HCT116 (cell line): ENCODE data around the gene GPLD1. TPM values are rescaled to one million over a fixed set of nuclear protein-coding genes. Genes with fewer than 3 reads are reported as not detected.

Experiments
- ATAC-seq: fragments of 200-7000 bp; cut with Tn5 transposase; 2 replicates; pipeline ENCODE4 v1.9.1; 2020; ENCODE audit warnings: mild to moderate bottlenecking, moderate library complexity
- BruUV-seq: library from RNA; stranded (reverse); fragments of 400-500 nt; replicated peaks from 2 replicates; lab custom pipeline; 2021; lab: Mats Ljungman, UMichigan
- CTCF ChIA-PET: fragments of 300-600 bp; sonication (Branson Sonifier 250); formaldehyde crosslinking; loops from one replicate; lab custom pipeline; 2021; ENCODE audit warnings: antibody characterized with exemption; lab: Charles Lee
- POLR2A ChIA-PET: fragments of 300-600, 350-600 bp; sonication (Branson Sonifier 250); formaldehyde crosslinking; loops from one replicate; lab custom pipeline; 2021; ENCODE audit warnings: antibody characterized with exemption; lab: Charles Lee
- RAD21 ChIA-PET, 2 experiments: fragments of 300-600 bp; sonication (Branson Sonifier 250); formaldehyde crosslinking; loops; one replicate each; lab custom pipeline; 2023; ENCODE audit warnings: low total read pairs in 2 of 2; ENCODE audit not compliant: uncharacterized antibody in 2 of 2, unreplicated experiment in 2 of 2, low non-redundant PET in 1 of 2; lab: Charles Lee
- DNase-seq: peaks from one replicate; pipeline ENCODE4 v3.0.0-alpha.2; 2010; ENCODE audit warnings: low read depth, low spot score
- H2AFZ ChIP-seq: fragments of 200-600 bp; shearing (Covaris generic), sonication (generic); 2 replicates; pipeline ENCODE4 v1.6.1; 2017; ENCODE audit warnings: low read depth, mixed run types, mixed read lengths, antibody characterized with exemption, low read length; ENCODE audit not compliant: poor library complexity, severe bottlenecking
- H3K27ac ChIP-seq: 2 replicates; pipeline ENCODE4 v1.5.1; 2012; ENCODE audit warnings: low read depth, low read length
- H3K27me3 ChIP-seq: fragments of 200-600 bp; sonication (generic); 2 replicates; pipeline ENCODE4 v1.6.1; 2016; ENCODE audit warnings: mixed run types, low read length, mixed read lengths; ENCODE audit not compliant: insufficient read depth
- H3K36me3 ChIP-seq, 2 experiments: fragments of 200-500 bp in 1 of 2; fragments of 200-600 bp in 1 of 2; sonication (Bioruptor generic) in 1 of 2; sonication (generic) in 1 of 2; 2 replicates each; pipeline versions ENCODE4 v1.5.1 to v1.6.1; 2014 to 2016; ENCODE audit warnings: low read length in 2 of 2, inconsistent platforms in 1 of 2, mixed read lengths in 1 of 2, mixed run types in 1 of 2; ENCODE audit not compliant: insufficient read depth in 2 of 2, control insufficient read depth in 1 of 2
- H3K4me1 ChIP-seq, 2 experiments: fragments of 200-600 bp in 1 of 2; sonication (generic) in 1 of 2; 2 replicates each; pipeline versions ENCODE4 v1.5.1 to v1.6.1; 2012 to 2017; ENCODE audit warnings: low read length in 2 of 2, inconsistent platforms in 1 of 2, mild to moderate bottlenecking in 1 of 2, mixed read lengths in 1 of 2, mixed run types in 1 of 2, moderate library complexity in 1 of 2; ENCODE audit not compliant: insufficient read depth in 2 of 2, control insufficient read depth in 1 of 2
- H3K4me2 ChIP-seq: fragments of 200-600 bp; sonication (generic); 2 replicates; pipeline ENCODE4 v1.6.1; 2017; ENCODE audit warnings: mixed run types, low read length, mixed read lengths
- H3K4me3 ChIP-seq, 2 experiments: fragments of 200-600 bp in 1 of 2; sonication (generic) in 1 of 2; replicated peaks in 1 of 2; 2 replicates each; pipeline ENCODE4 v1.5.1; 2011 to 2016; ENCODE audit warnings: low read length in 2 of 2, control low read depth in 1 of 2, low read depth in 1 of 2, mild to moderate bottlenecking in 1 of 2, mixed read lengths in 1 of 2, mixed run types in 1 of 2
- H3K79me2 ChIP-seq: fragments of 200-600 bp; sonication (generic); 2 replicates; pipeline ENCODE4 v1.6.1; 2017; ENCODE audit warnings: mild to moderate bottlenecking, mixed run types, low read length, moderate library complexity, mixed read lengths; ENCODE audit not compliant: insufficient read depth
- H3K9ac ChIP-seq: fragments of 200-600 bp; sonication (generic); 2 replicates; pipeline ENCODE4 v1.6.1; 2016; ENCODE audit warnings: low read length, mixed read lengths
- H3K9me2 ChIP-seq: fragments of 200-600 bp; sonication (generic), shearing (Covaris generic); 2 replicates; pipeline ENCODE4 v1.6.1; 2017; ENCODE audit warnings: mixed run types, mild to moderate bottlenecking, moderate library complexity; ENCODE audit not compliant: insufficient read depth
- H3K9me3 ChIP-seq, 2 experiments: fragments of 200-500 bp in 1 of 2; fragments of 200-600 bp in 1 of 2; sonication (Bioruptor generic) in 1 of 2; sonication (generic) in 1 of 2; 2 replicates each; pipeline ENCODE4 v1.6.1; 2014 to 2017; ENCODE audit warnings: low read length in 2 of 2, mixed read lengths in 2 of 2, inconsistent platforms in 1 of 2, low read depth in 1 of 2, mild to moderate bottlenecking in 1 of 2, mixed run types in 1 of 2, moderate library complexity in 1 of 2; ENCODE audit not compliant: control insufficient read depth in 1 of 2, insufficient read depth in 1 of 2
- H4K20me1 ChIP-seq: fragments of 200-600 bp; sonication (generic), shearing (Covaris generic); 2 replicates; pipeline ENCODE4 v1.6.1; 2017; ENCODE audit warnings: mixed run types, mild to moderate bottlenecking, moderate library complexity; ENCODE audit not compliant: insufficient read depth
- CBX3 ChIP-seq: IDR thresholded peaks from 2 replicates; pipeline ENCODE4 v1.6.1; 2012; ENCODE audit warnings: low read depth
- EZH2 ChIP-seq: fragments of 200-600 bp; sonication (generic); IDR thresholded peaks from 2 replicates; pipeline ENCODE4 v1.6.1; 2017; ENCODE audit warnings: antibody characterized with exemption, mixed run types
- EZH2phosphoT487 ChIP-seq: fragments of 200-600 bp; IDR thresholded peaks from 2 replicates; pipeline ENCODE4 v1.6.1; 2018; ENCODE audit warnings: antibody characterized with exemption, borderline replicate concordance
- FOSL1 ChIP-seq: IDR thresholded peaks from 2 replicates; pipeline ENCODE4 v1.6.1; 2012; ENCODE audit warnings: low read depth
- JUND ChIP-seq: IDR thresholded peaks from 2 replicates; pipeline ENCODE4 v1.6.1; 2012
- POLR2A ChIP-seq: IDR thresholded peaks from 2 replicates; pipeline ENCODE4 v1.7.0; 2011; ENCODE audit warnings: borderline replicate concordance; ENCODE audit not compliant: insufficient read depth, insufficient read length; ENCODE audit errors: extremely low read depth
- POLR2AphosphoS5 ChIP-seq: IDR thresholded peaks from 2 replicates; pipeline ENCODE4 v1.6.1; 2011; ENCODE audit warnings: mild to moderate bottlenecking, low read depth, low read length, moderate library complexity
- REST ChIP-seq: IDR thresholded peaks from 2 replicates; pipeline ENCODE4 v1.6.1; 2012; ENCODE audit warnings: low read depth
- SIN3A ChIP-seq: IDR thresholded peaks from 2 replicates; pipeline ENCODE4 v1.6.1; 2012; ENCODE audit warnings: low read depth
- SP1 ChIP-seq: IDR thresholded peaks from 2 replicates; pipeline ENCODE4 v1.6.1; 2012; ENCODE audit warnings: low read depth
- SRF ChIP-seq: IDR thresholded peaks from 2 replicates; pipeline ENCODE4 v1.6.1; 2012; ENCODE audit warnings: low read depth
- TCF7L2 ChIP-seq: IDR thresholded peaks from 2 replicates; pipeline ENCODE4 v1.7.0; 2011; ENCODE audit warnings: borderline replicate concordance, inconsistent platforms; ENCODE audit not compliant: insufficient read depth, insufficient read length; ENCODE audit errors: extremely low read depth
- ZFX ChIP-seq: fragments of 450-650 bp; IDR thresholded peaks from 2 replicates; pipeline ENCODE4 v1.6.1; 2017
- ZNF274 ChIP-seq: fragments of 200-500 bp; sonication (Bioruptor generic); IDR thresholded peaks from 2 replicates; pipeline ENCODE4 v1.6.1; 2014; ENCODE audit warnings: mild to moderate bottlenecking, low read depth, low read length, inconsistent platforms
- intact Hi-C: fragments of 100-400 bp; cut with micrococcal nuclease; formaldehyde crosslinking; loops from 2 replicates; pipeline ENCODE4 v1.10.0; 2022
- total RNA-seq: library from RNA; stranded (reverse); gene quantifications from one replicate; pipeline ENCODE4 v1.2.1, GENCODE V29; 2021; ENCODE audit not compliant: unreplicated experiment
- TF ChIP-seq, protein P1 (sequence below), 3 experiments: fragments of 200-600 bp in 1 of 3; sonication (generic) in 1 of 3; IDR thresholded peaks in 2 of 3; conservative IDR thresholded peaks in 1 of 3; 2 replicates each; pipeline ENCODE4 v1.5.1; 2012 to 2017; ENCODE audit warnings: low read depth in 2 of 3, low read length in 2 of 3, antibody characterized with exemption in 1 of 3, borderline replicate concordance in 1 of 3, control low read depth in 1 of 3, mild to moderate bottlenecking in 1 of 3, mixed read lengths in 1 of 3, mixed run types in 1 of 3, moderate library complexity in 1 of 3; ENCODE audit not compliant: insufficient read depth in 1 of 3

GPLD1 gene
- total RNA-seq, 1 experiment from 2014 or later, result 2.1 TPM

DNA sequence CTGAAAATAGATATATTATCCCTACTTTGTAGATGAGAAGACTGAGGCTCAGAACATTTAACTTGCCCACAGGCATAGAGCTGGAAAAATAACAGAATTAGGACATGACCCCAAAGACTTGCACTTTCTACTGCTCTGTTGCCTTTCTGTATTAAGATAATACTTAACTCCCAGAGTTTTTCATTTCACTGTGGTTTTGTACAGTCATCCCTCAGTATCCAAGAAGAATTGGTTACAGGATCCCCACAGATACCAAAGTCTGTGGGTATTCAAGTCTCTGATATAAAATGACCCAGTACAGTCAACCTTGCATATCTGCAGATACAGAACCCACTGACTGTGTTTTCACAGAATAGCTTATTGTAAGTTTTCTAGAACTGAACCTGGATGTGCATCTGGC is 69.9 kb downstream of the GPLD1 start:
- Histone ChIP-seq H3K36me3 (peaks cover 63 to 64% of the 10 kb centered on the region in 2 experiments), H3K9ac (no peak overlapping the region), H3K4me1 (no peaks in the 10 kb centered on the region), H3K4me2 (no peak overlapping the region), H3K27me3 (no peaks in the 10 kb centered on the region), H2AFZ (no peak overlapping the region), H3K9me2 (no peaks in the 10 kb centered on the region), H3K9me3 (no peaks in the 10 kb centered on the region), H3K79me2 (peaks cover 17% of the 10 kb centered on the region), H3K27ac (no peak overlapping the region), H3K4me3 (no peak overlapping the region), H4K20me1 (no peaks in the 10 kb centered on the region)
- POLR2A ChIA-PET, result no interaction called here
- no peak for DNase-seq
- CTCF ChIA-PET, result no interaction called here
- ATAC-seq, result no peak
- RAD21 ChIA-PET, result no interaction called here
- intact Hi-C loops, result no loop called here
- TF ChIP-seq REST (no peak), JUND (no peak), SIN3A (no peak), ZFX (no peak)
- BruUV-seq, result no TSS peak

GRCh38 chr6:24415753-24416152 is 73.6 kb downstream of the GPLD1 start:
- Histone ChIP-seq H3K79me2 (peaks cover 35% of the 10 kb centered on the region), H2AFZ (no peak overlapping the region), H3K9ac (no peak overlapping the region), H3K36me3 (peaks cover 44 to 53% of the 10 kb centered on the region in 2 experiments), H3K27me3 (no peaks in the 10 kb centered on the region), H3K4me2 (no peak overlapping the region), H4K20me1 (no peaks in the 10 kb centered on the region), H3K9me3 (no peaks in the 10 kb centered on the region), H3K4me1 (no peaks in the 10 kb centered on the region), H3K4me3 (no peak overlapping the region), H3K27ac (no peak overlapping the region), H3K9me2 (no peaks in the 10 kb centered on the region)
- ChIA-PET POLR2A (no interaction called here), RAD21 (no interaction called here), CTCF (no interaction called here)
- DNase-seq (no peak), ATAC-seq (no peak)
- intact Hi-C loops, result no loop called here
- BruUV-seq, result no TSS peak
- TF ChIP-seq TCF7L2, result no peak
- TF ChIP-seq, protein P1, sequence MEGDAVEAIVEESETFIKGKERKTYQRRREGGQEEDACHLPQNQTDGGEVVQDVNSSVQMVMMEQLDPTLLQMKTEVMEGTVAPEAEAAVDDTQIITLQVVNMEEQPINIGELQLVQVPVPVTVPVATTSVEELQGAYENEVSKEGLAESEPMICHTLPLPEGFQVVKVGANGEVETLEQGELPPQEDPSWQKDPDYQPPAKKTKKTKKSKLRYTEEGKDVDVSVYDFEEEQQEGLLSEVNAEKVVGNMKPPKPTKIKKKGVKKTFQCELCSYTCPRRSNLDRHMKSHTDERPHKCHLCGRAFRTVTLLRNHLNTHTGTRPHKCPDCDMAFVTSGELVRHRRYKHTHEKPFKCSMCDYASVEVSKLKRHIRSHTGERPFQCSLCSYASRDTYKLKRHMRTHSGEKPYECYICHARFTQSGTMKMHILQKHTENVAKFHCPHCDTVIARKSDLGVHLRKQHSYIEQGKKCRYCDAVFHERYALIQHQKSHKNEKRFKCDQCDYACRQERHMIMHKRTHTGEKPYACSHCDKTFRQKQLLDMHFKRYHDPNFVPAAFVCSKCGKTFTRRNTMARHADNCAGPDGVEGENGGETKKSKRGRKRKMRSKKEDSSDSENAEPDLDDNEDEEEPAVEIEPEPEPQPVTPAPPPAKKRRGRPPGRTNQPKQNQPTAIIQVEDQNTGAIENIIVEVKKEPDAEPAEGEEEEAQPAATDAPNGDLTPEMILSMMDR (IDR thresholded peaks at IDR 0.05 in 2 of 3, conservative IDR thresholded peaks at IDR 0.05 in 1 of 3; ENCODE audit: borderline replicate concordance in 1 of 3, insufficient read depth in 1 of 3, low read depth in 2 of 3, low read length in 2 of 3), result no peak
- no peak for TF ChIP-seq JUND
- TF ChIP-seq CBX3, result no peak
- no peak for TF ChIP-seq FOSL1
- TF ChIP-seq POLR2AphosphoS5, result no peak
- TF ChIP-seq ZNF274, result no peak
- no peak for TF ChIP-seq EZH2phosphoT487
- no peak for TF ChIP-seq POLR2A
- no peak for TF ChIP-seq SRF
- no peak for TF ChIP-seq SP1
- no peak for TF ChIP-seq EZH2
- TF ChIP-seq ZFX, result no peak
